Smooth muscle cell of the brain vasculature (primary cell): ENCODE measurements around the gene VOPP1.
"Not testable (repeated sequence)": the region's sequence is repeated elsewhere in the genome, so short reads cannot be mapped to it uniquely, and the experiment has no call there.

ENCODE experiments used
- DNase-seq: peaks from one replicate; pipeline ENCODE4 v3.0.0-alpha.2; 2012; ENCODE audit warnings: low read depth, low spot score

VOPP1 gene

DNA sequence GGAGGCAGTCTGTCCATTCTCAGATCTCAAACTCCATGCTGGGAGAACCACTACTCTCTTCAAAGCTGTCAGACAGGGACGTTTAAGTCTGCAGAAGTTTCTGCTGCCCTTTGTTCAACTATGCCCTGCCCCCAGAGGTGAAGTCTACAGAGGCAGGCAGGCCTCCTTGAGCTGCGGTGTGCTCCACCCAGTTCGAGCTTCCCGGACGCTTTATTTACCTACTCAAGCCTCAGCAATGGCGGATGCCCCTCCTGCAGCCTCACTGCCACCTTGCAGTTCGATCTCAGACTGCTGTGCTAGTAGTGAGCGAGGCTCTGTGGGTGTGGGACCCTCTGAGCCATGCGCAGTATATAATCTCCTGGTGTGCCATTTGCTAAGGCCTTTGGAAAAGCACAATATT is 10.4 kb upstream of the VOPP1 start:
- not testable (repeated sequence) for DNase-seq

DNA sequence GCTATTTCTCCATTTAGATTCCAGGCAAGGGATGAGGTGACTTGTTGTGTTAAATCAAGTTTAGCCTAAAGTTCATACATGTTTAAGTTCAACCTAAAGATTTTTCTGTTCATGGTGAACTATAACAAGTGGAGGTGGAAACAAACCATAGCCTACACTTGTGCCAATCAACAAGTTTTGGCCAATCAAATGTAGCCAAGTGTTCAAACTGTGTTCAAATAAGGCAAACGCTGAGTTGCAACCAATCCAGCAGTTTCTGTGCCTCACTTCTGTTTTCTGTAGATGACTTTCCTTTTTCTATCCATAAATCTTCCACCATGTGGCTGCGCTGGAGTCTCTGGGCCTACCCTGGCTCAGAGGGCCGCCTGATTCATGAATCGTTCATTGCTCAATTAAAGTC is 4.5 kb upstream of the VOPP1 start:
- DNase-seq, result no peak

DNA sequence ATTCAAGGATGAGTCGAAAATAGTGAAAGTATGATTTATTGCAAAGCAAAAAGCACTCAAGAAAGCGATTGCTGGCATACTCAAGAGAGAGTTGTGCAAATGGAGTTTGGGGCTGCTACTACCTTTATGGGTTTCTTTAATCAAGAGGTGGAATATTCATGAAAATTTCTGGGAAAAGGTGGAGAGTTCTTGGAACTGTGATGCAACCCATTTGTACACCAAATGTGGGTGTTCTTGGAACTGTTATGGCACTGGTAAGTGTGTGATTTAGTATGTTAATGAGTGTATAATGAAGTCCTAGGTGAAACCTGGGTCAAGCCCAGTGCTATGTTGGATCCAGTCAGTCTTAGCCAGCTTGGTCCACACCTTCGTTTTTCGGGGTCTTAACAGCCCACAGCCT is 3.4 kb upstream of the VOPP1 start:
- DNase-seq, result no peak

DNA sequence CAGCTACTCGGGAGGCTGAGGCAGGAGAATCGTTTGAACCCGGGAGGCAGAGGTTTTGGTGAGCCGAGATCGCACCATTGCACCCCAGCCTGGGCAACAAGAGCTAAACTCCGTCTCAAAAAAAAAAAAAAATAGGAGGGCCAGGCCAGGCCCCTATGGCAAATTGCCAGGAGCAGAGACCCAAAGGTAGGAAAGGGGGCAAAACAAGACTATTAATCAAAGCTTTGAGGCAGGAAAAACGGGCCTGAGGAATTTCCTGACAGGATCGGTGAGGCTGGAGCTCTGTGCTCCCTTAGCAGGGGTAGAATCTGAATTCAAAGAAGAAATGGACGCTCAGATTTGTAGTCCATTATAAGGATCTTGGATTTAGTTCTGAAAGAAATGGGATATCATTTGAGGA is 2.8 kb upstream of the VOPP1 start:
- no peak for DNase-seq

DNA sequence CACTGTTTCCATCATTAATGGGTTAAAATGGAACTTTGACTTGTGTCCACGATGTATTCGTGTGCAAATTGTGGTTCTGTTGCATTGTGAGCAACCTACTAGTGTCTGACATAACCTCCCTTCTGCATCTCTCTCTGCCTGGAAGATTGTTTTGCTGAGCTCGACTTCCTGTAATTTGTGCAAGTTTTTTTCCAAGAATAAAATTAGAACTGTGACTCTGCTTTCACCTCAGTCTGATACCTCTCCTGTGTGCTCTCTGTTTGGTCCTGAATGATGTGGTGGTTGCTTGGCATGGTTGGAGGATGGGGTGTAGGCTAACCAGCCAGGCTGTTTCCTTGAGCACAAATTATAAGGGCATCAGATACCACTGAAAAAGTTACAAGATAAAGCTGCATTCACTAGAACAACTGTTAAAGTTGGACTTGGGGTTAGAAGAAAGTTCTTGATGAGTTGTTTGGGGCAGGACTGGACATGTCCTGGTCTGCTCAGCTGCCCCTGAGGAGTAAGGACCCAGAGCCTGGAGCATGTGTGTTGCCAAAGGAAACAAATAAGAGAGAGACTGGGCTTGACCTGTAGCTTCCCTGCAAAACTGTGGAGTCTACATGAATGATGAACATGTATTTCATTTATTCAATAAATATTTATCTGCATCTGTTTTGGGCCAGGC is 1.9 kb upstream of the VOPP1 start:
- DNase-seq, result no peak

DNA sequence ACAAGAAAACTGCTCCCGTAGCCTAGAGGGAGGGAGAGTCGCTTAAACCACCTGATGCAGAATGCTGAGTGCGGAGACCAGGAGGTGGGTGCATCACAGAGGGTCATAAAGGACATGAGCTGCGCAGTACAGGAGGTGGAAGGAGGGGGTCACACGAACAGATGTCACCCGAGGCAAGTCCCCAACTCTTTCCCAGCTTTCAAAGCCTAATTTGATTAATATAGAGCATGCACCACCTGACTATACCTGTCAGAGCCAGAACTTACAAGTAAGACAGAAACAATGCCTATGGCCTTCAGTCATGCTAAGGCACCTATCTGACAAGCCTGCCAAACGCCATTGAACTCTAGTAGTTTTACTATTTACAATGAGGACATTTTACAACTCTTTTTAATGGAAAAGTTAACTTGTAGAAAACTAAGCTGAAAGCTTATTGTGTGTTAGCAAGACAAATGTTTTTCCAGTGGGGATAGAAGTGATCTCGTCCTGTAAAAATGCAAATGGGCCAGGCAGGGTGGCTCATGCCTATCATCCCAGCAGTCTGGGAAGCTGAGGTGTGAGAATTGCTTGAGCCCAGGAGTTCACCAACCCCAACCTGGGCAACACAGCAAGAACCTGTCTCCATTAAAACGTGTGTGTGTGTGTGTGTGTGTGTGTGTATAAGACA is 1.1 kb upstream of the VOPP1 start:
- no peak for DNase-seq

DNA sequence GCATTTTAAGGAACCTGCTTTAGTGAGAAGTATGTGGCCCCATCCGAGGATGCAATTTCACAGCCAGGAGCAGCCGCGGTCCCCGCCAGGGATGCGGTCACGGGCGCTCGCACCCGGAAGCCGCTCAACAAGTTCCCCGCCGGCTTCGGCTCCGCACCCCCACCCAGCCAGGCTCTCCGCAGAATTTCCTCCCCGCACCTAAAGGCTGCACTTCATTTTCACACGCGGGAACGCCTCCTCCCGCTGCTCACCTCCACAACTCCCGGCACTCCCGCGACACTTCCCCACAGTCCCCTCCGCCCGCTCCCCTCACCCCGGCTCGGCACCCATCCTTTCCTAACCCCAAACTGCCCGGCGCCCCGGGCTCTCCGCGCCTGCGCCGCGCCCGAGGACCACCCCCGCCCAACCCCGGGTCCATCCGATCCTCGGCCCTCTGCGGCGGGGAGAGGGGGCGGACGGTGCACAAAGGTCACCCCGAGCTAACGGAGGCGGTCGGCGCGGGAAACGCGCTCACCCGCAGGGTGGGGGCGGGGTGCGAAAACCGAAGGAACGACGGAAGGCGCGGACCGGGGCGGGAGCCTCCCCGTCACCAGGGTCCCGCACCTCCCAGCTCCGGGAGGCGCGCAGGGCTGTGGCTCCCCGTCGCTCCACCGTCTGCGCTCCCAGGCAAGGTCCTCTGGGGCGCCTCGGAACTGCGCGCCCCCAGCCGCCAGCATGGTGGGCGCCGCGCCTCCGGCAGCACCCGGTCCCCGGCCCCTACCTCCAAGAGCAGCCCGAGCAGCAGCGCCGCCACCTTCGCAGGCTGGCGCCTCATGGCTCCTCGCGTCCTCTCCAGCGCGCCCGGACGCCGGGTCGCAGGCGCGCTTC is 558 bp downstream of the VOPP1 start:
- no peak for DNase-seq

DNA sequence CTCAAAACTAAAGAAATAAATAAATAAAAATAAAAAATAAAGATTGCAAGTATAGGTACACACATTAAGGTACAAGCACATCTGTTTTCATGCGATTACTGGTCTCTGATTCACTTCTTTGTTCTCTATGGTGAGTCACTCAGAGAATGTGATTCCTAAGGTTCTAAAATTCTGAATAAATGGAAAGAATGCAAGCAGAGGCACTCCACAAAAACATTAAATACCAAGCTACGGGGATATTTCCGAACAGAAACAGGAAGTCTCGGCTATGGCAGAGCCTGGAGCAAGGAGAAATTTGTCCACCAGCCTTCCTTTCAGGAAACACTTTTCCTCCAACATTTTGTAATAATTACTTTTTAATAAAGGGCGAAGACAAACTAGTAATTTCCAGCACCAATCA is 1.4 kb downstream of the VOPP1 start:
- DNase-seq, result no peak

DNA sequence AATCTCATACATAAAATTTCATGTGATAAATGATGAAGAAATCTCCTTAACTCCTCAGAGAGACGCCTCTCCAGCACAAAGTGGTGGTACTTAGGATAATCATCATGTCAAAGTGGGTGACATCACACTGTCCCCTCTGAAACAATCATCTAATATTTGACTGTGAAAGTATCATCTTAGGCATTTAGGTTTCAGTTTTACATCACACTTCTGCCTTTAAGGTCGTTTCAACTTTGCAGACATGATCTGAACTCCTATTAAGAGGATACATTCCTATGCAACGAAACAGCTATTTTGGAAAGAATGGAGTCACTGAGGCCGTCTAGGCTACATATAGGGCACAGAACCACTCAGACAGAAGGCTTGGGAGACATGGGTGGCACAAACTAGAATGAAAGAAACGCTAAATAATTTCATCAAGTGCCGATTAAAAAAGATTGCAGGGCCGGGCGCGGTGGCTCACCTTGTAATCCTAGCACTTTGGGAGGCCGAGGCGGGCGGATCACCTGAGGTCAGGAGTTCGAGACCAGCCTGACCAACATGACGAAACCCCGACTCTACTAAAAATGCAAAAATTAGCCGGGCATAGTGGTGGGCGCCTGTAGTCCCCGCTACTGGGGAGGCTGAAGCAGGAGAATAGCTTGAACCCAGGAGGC is 2.0 kb downstream of the VOPP1 start:
- DNase-seq, result no peak

DNA sequence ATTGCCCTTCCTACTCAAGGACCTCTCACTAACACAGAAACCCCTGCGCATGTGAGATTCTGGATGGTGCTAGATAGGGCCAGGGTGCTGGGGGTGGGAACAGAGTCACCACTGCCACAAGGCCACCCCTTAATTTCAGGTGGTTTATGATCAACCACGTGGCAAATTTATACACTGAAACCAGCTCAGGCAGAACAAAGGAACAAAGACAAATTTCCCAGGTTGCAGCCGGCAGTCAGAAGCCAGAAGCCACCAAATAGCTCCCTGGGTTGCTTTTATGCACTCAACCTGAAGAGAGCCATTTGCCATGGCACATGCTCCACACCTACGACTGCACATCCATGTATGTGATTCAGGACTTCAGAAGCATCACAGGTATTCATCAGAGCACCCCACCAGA is 2.5 kb downstream of the VOPP1 start:
- DNase-seq, result no peak

DNA sequence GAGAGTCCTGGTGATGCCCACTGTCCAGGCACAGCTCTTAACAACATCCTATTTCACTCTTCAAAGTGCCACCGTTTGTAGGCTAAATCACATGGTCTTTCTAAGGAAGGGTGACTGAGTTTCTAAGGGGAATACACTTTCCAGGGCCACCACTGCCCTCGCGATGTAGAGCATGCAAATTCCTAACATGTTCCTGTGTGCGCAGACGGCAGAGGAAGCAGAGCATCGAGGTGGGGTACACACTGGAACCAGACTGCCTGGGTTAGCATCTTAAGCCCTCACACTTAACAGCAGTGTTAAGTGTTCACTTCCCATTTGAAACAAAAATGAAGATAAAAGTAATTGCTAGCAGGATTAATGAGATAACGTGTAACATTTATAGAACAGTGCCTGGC is 3.0 kb downstream of the VOPP1 start:
- no peak for DNase-seq

DNA sequence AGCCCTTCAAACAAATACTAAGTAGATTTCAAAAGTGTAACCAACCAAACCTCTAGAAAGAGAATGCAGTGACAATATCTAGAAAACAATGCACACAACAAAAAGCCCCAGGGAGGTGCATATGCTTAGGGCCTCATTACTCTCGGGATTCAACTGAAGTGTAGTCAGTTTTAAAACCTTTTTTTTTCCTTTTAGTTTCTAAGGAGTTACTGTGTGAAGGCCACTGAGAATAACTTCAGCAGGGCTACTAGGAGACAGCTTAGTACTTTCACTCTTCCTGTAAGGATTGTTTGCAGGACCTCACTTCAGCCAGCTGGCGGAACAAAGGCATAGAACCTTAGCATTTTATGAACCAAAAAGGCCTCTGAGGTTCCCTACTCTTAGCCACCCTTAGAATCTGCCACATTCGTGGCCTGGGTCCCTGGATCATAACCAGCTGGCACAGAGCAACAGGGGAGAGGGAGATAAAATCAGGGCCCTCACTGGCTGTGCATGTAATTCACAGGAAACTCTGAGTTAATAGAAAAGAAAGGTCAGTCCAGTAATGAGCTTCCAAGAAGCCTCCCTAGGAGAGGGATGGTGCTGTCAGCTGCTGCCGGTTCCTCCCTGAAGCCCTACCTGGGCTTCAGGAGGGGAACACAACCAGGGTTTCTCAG is 3.6 kb downstream of the VOPP1 start:
- DNase-seq, result no peak

DNA sequence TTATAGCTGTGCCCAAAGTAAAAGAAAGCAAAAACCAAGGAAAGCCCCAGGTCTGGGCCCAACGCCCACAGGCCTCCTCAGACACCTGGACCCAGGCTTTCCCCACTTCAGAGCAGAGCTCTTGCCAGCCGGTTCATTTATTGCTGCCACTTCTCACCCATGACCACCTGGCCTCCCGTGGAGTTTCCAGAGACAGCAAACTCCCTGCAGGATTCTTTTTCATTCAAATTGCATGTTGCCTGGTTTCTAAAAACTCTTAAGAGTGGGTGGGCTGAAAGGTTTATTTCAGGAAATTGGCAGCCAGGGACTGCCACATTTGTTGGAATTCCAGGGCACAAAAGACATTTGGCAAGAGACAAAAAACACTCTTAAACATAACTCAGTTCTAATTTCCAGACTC is 4.7 kb downstream of the VOPP1 start:
- DNase-seq, result no peak

DNA sequence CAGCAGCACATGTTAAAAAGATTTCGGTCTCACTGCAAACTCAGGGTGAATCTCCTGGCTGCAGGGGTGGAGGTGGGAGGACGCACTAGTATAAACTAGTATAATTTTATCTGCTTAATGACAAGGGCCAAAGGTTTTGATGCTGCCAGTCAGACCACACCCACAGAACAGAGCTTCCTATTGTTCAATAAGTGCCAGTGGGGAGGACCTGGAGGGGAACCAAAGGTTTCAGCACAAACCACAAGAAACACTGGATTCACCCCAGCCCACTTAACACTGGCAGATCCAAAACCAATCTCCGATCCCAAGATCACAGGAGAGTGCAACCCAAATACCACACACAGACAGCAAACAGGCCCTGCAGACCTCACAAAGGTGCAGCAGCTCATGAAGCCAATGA is 6.6 kb downstream of the VOPP1 start:
- no peak for DNase-seq

DNA sequence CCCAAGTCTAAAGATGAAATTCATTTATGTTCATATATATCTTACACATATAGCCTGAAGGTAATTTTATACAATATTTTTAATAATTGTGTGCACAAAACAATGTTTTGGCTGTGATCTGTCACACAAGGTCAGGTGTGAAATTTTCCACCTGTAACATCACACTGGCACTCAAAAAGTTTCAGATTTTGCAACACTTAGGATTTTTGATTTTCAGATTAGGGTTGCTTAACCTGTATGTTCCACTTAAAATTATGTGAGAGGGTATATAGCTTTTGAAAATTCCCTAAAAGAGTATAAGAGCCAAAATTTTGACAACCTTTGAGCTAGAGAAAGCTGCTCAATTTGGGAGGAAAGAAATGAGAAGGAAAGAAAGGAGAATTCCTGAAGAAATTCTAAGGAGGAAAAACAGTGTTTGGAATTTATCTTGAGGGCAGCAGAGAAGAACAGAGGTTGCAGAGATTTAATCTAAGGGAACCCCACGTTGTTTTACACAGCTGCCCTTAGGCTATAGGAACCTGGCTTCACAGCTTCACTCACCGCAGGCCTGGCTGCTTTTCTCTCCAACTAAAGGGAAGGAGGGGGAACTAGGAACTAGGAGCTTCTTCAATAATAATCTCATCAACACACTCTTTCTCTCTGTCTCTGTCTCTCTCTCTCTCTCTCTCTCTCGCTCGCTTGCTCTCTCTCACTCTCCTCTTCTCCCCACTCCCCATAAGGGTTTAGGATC is 8.5 kb downstream of the VOPP1 start:
- DNase-seq, result no peak

DNA sequence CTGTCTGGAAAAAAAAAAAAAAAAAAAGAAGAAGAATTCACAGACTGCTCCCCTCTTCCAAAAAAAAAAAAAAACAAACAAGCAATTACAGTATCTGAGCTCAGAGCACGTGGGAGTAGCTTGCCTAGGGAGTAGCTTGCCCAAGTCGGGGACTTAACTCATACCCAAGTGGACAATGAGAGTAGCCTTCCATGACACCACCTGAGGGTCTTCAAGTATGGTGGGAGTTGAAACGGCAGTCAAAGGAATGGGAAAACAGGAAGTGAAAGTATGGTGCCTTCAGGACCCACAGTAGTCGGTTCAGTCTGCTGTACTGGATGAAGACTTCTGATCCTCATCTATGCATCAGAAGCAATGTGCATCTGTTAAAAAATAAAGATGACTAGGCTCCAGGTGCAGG is 10.6 kb downstream of the VOPP1 start:
- DNase-seq, result no peak

DNA sequence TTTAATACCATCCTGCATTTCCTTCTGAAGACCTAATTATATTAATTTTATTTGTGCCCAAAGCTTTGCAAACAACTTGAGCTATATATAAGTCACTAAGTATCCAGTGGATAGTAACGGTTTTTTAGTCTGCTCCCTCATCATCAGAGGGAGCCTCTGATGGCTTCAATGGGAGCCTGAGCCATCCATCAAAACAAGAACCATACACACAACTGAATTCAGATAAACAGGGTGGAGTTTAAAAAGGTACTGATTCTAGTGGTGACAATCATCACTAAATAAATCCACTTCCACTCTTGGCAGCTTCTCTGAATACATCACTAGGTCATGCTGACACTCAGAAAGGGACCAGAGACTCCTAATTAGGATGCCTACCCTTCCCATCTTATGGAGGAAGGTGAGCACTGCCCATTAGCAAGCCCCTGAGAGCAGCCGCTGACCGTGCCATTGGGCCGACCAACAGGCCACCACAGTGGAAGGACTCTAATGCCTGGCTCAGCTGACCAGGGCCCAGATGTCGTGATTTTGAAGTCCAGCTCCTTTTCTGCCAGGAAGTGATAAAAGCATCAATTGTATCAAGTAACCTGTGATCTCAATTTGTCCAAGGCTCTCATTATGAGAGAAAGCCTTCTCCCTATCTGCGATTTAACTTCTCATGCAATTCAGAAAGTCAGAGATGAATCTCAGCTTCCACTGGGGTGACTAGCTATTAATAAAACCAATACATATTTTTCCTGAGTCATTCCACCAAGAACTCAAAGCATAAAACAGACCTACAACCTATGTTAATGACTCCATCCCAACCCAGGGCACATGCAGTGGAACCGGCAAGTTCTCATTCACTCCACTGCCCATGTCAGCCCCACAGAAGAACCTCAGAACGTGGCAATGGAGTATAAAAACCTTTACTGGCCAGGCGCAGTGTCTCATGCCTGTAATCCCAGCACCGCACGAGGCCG is 13.1 kb downstream of the VOPP1 start:
- DNase-seq, result no peak

DNA sequence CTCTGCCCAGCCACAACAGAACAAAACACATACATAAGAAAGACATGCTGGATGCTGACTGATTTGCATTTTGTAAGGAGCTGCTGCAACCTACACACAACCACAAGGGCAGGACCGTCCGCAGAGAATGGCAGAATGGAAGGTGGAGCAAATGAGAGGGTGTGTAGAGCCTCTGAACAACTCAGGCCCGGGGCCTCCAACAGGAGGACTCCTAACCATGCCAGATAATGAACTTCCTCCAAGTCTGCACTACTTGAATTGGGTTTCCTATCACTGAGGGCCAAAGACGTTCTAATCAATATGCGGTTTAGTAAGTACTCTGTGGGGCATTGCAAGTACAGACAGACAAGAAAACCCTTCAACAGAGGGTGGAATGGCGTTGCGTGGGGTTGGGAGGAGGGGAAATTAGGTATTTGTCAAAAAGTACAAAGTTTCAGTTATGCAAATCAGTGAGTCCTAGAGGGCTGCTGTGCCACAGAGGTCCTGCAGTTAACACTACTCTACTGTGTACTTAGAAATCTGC is 14.6 kb downstream of the VOPP1 start:
- DNase-seq, result no peak

DNA sequence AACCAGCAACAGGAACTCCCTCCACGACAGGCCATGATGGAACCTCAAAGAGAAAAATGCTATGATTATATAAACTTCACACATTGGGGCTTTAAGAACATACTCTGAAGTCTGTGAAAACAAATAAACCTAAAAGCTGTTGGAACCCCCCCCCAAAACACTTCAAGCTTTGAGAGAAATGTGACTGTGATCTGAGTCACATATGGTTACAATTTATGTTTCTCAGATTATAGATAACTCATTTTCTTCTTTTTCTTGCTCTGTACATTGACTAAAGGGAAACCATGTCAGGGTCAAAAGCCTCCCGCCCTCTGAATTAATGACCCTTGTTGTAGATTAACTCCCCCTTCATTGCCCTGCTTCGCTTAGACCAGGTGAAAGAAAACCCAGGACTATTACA is 15.8 kb downstream of the VOPP1 start:
- DNase-seq, result no peak

DNA sequence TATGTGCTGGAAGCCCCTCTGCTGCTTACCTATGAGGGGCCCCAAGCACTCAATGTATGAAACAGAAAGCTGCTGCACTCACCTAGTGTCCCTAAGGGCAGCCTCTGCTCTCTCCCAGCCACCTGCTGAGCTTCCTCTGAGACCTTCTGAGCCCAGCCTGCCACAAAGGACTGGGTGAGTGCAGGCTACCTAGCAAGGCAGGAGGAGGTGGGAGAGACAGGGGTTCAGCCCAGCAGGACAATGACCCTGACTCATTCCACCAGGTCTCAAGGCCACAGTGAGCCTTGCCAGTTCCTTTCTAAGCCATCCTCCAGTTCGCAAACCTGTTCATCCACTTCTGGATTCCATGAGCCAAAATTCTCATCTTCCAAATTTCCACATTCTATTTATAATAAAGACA is 16.3 kb downstream of the VOPP1 start:
- no peak for DNase-seq
